HEK293T (cell line): ENCODE measurements around the gene PCGF3.

Experiments
- BHLHE40 ChIP-seq: fragments of 450-650 bp; IDR thresholded peaks from 2 replicates; pipeline ENCODE4 v1.6.1; 2016; ENCODE audit warnings: mild to moderate bottlenecking, moderate library complexity, borderline replicate concordance
- FOXA1 ChIP-seq: fragments of 450-650 bp; IDR thresholded peaks from 2 replicates; pipeline ENCODE4 v1.6.1; 2016; ENCODE audit warnings: mild to moderate bottlenecking
- FOXK2 ChIP-seq: fragments of 450-650 bp; IDR thresholded peaks from 2 replicates; pipeline ENCODE4 v1.6.1; 2016; ENCODE audit warnings: mild to moderate bottlenecking
- FOXM1 ChIP-seq: fragments of 450-650 bp; IDR thresholded peaks from 2 replicates; pipeline ENCODE4 v1.6.1; 2017; ENCODE audit warnings: mild to moderate bottlenecking, borderline replicate concordance
- L3MBTL2 ChIP-seq: fragments of 450-650 bp; conservative IDR thresholded peaks from 2 replicates; pipeline ENCODE4 v1.6.1; 2016; ENCODE audit warnings: mild to moderate bottlenecking
- SP1 ChIP-seq: fragments of 450-650 bp; IDR thresholded peaks from 2 replicates; pipeline ENCODE4 v1.6.1; 2017
- TARDBP ChIP-seq: fragments of 450-650 bp; IDR thresholded peaks from 2 replicates; pipeline ENCODE4 v1.6.1; 2016
- ZNF384 ChIP-seq: fragments of 450-650 bp; IDR thresholded peaks from 2 replicates; pipeline ENCODE4 v1.6.1; 2016
- TF ChIP-seq, protein P1 (sequence below): fragments of 450-650 bp; IDR thresholded peaks from 2 replicates; pipeline ENCODE4 v1.6.1; 2016

DNA sequence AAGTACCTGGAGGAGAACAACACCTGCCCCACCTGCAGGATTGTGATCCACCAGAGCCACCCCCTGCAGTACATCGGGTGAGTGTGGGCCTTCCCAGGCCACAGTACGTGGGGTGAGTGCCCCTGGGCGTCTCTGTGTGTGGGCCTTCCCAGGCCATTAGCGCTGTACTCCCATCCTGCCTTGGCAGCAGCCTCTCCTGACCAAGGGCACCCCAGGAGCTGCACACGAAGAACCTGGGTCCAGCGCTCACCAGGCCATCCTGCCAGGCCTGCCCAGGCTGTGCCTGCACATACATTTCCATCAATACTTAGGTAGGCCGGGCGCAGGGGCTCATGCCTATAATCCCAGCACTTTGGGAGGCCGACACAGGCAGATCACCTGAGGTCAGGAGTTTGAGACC, 29.3 kb downstream of the PCGF3 start:
- TF ChIP-seq FOXA1, result no peak
- no peak for TF ChIP-seq FOXM1
- TF ChIP-seq SP1, result no peak
- no peak for TF ChIP-seq TARDBP
- TF ChIP-seq ZNF384, result no peak
- TF ChIP-seq BHLHE40, result no peak
- TF ChIP-seq, protein P1, sequence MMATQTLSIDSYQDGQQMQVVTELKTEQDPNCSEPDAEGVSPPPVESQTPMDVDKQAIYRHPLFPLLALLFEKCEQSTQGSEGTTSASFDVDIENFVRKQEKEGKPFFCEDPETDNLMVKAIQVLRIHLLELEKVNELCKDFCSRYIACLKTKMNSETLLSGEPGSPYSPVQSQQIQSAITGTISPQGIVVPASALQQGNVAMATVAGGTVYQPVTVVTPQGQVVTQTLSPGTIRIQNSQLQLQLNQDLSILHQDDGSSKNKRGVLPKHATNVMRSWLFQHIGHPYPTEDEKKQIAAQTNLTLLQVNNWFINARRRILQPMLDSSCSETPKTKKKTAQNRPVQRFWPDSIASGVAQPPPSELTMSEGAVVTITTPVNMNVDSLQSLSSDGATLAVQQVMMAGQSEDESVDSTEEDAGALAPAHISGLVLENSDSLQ, result no peak
- no peak for TF ChIP-seq FOXK2
- no peak for TF ChIP-seq L3MBTL2
